IMR-90 (cell line): ENCODE results near the gene MRPS33. TPM values are rescaled to one million over a fixed set of nuclear protein-coding genes. Genes with fewer than 3 reads are reported as not detected.

ENCODE experiments used
- ATAC-seq: fragments of 200-7000 bp; cut with Tn5 transposase; 2 replicates; pipeline ENCODE4 v1.9.1; 2020; ENCODE audit warnings: low read depth, mild to moderate bottlenecking, moderate library complexity
- BruUV-seq: library from RNA; stranded (reverse); fragments of 400-500 nt; replicated peaks from 2 replicates; lab custom pipeline; 2021; lab: Mats Ljungman, UMichigan
- CTCF ChIA-PET: fragments of 300-600 bp; formaldehyde crosslinking; extraction: SDS; loops from one replicate; lab custom pipeline; 2021; ENCODE audit warnings: antibody characterized with exemption; lab: Yijun Ruan, JAX
- POLR2A ChIA-PET: fragments of 300-600 bp; sonication (Branson Sonifier 250); formaldehyde crosslinking; loops from one replicate; lab custom pipeline; 2022; ENCODE audit warnings: antibody characterized with exemption; ENCODE audit not compliant: unreplicated experiment; lab: Charles Lee
- DNase-seq: peaks from one replicate; pipeline ENCODE4 v3.0.0; 2013
- H2AFZ ChIP-seq: replicated peaks from 2 replicates; pipeline ENCODE3; 2013; ENCODE audit warnings: low read length, mild to moderate bottlenecking; ENCODE audit not compliant: poor library complexity
- H2AK5ac ChIP-seq: 2 replicates; pipeline ENCODE4 v1.6.1; 2013; ENCODE audit warnings: low read depth, low read length, inconsistent platforms
- H2AK9ac ChIP-seq: replicated peaks from 2 replicates; pipeline ENCODE3; 2013; ENCODE audit warnings: mild to moderate bottlenecking, low read depth, low read length, moderate library complexity; ENCODE audit not compliant: poor library complexity
- H2BK120ac ChIP-seq: 2 replicates; pipeline ENCODE4 v1.6.1; 2013; ENCODE audit warnings: low read depth, low read length, inconsistent platforms
- H2BK15ac ChIP-seq: 3 replicates; pipeline ENCODE4 v1.6.1; 2013; ENCODE audit warnings: low read depth, low read length, inconsistent platforms
- H2BK20ac ChIP-seq: 2 replicates; pipeline ENCODE4 v1.6.1; 2013; ENCODE audit warnings: low read depth, mild to moderate bottlenecking, inconsistent platforms, low read length, moderate library complexity
- H2BK5ac ChIP-seq: 2 replicates; pipeline ENCODE4 v1.6.1; 2013; ENCODE audit warnings: mild to moderate bottlenecking, low read depth, low read length, inconsistent platforms; ENCODE audit not compliant: poor library complexity, severe bottlenecking
- H3K14ac ChIP-seq: replicated peaks from 2 replicates; pipeline ENCODE4 v1.6.1; 2013; ENCODE audit warnings: low read depth, low read length, inconsistent platforms
- H3K18ac ChIP-seq: 2 replicates; pipeline ENCODE4 v1.6.1; 2013; ENCODE audit warnings: low read depth, low read length, control low read depth
- H3K23ac ChIP-seq: 2 replicates; pipeline ENCODE4 v1.6.1; 2013; ENCODE audit warnings: low read depth, low read length, inconsistent platforms
- H3K27ac ChIP-seq: 2 replicates; pipeline ENCODE4 v1.5.1; 2013; ENCODE audit warnings: mild to moderate bottlenecking, control low read depth, low read length; ENCODE audit not compliant: insufficient read depth
- H3K27me3 ChIP-seq: 2 replicates; pipeline ENCODE4 v1.6.1; 2013; ENCODE audit warnings: low read length; ENCODE audit not compliant: control insufficient read depth, insufficient read depth
- H3K36me3 ChIP-seq: 2 replicates; pipeline ENCODE4 v1.6.1; 2013; ENCODE audit warnings: low read length, mixed read lengths; ENCODE audit not compliant: control insufficient read depth, insufficient read depth
- H3K4ac ChIP-seq: 2 replicates; pipeline ENCODE4 v1.6.1; 2013; ENCODE audit warnings: low read depth, low read length, inconsistent platforms
- H3K4me1 ChIP-seq: 2 replicates; pipeline ENCODE4 v1.6.1; 2013; ENCODE audit warnings: low read length, mixed read lengths; ENCODE audit not compliant: control insufficient read depth, insufficient read depth
- H3K4me2 ChIP-seq: 2 replicates; pipeline ENCODE4 v1.6.1; 2013; ENCODE audit warnings: low read depth, mild to moderate bottlenecking, control low read depth, low read length, moderate library complexity
- H3K4me3 ChIP-seq: 2 replicates; pipeline ENCODE4 v1.5.1; 2013; ENCODE audit warnings: low read depth, mild to moderate bottlenecking, control low read depth, low read length, moderate library complexity; ENCODE audit not compliant: insufficient read depth
- H3K56ac ChIP-seq: 2 replicates; pipeline ENCODE4 v1.6.1; 2013; ENCODE audit warnings: low read length, inconsistent platforms; ENCODE audit not compliant: insufficient read depth; ENCODE audit errors: extremely low read depth
- H3K79me1 ChIP-seq, 2 experiments: 2 replicates each; pipeline ENCODE4 v1.6.1; 2013; ENCODE audit warnings: low read length in 2 of 2, inconsistent platforms in 1 of 2, low read depth in 1 of 2
- H3K9ac ChIP-seq: 2 replicates; pipeline ENCODE4 v1.6.1; 2013; ENCODE audit warnings: low read depth, low read length, control low read depth
- H3K9me1 ChIP-seq: 2 replicates; pipeline ENCODE4 v1.6.1; 2013; ENCODE audit warnings: low read length, inconsistent platforms; ENCODE audit not compliant: insufficient read depth
- H3K9me3 ChIP-seq: 2 replicates; pipeline ENCODE4 v1.6.1; 2013; ENCODE audit warnings: low read length; ENCODE audit not compliant: control insufficient read depth, insufficient read depth
- H4K20me1 ChIP-seq: 2 replicates; pipeline ENCODE4 v1.6.1; 2013; ENCODE audit warnings: low read length, inconsistent platforms; ENCODE audit not compliant: insufficient read depth
- H4K5ac ChIP-seq: 2 replicates; pipeline ENCODE4 v1.6.1; 2013; ENCODE audit warnings: mild to moderate bottlenecking, low read depth, low read length, control low read depth
- H4K8ac ChIP-seq, 2 experiments: 2 replicates each; pipeline ENCODE4 v1.6.1; 2013; ENCODE audit warnings: low read depth in 2 of 2, low read length in 2 of 2, control low read depth in 1 of 2, inconsistent platforms in 1 of 2
- H4K91ac ChIP-seq: 2 replicates; pipeline ENCODE4 v1.6.1; 2013; ENCODE audit warnings: low read depth, low read length, inconsistent platforms; ENCODE audit not compliant: insufficient read depth
- CEBPB ChIP-seq: IDR thresholded peaks from 2 replicates; pipeline ENCODE4 v1.6.1; 2012; ENCODE audit warnings: low read depth, low read length, improper control_type of control experiment
- CHD1 ChIP-seq: IDR thresholded peaks from 2 replicates; pipeline ENCODE4 v1.6.1; 2012; ENCODE audit warnings: low read depth, low read length, improper control_type of control experiment
- ELK1 ChIP-seq: fragments of 150-350 bp; IDR thresholded peaks from 2 replicates; pipeline ENCODE4 v1.6.1; 2016; ENCODE audit warnings: low read depth, mild to moderate bottlenecking, low read length, moderate library complexity, borderline replicate concordance
- FOS ChIP-seq: fragments of 150-350 bp; IDR thresholded peaks from 2 replicates; pipeline ENCODE4 v1.6.1; 2016; ENCODE audit warnings: low read depth, low read length
- NFE2L2 ChIP-seq: fragments of 150-350 bp; IDR thresholded peaks from 2 replicates; pipeline ENCODE4 v1.6.1; 2016; ENCODE audit warnings: low read depth, mild to moderate bottlenecking, low read length
- RAD21 ChIP-seq: IDR thresholded peaks from 2 replicates; pipeline ENCODE4 v1.6.1; 2012; ENCODE audit warnings: low read length, improper control_type of control experiment
- RFX5 ChIP-seq: IDR thresholded peaks from 2 replicates; pipeline ENCODE4 v1.8.0; 2012; ENCODE audit warnings: low read depth, mild to moderate bottlenecking, low read length, moderate library complexity
- WGBS, 2 experiments: methylation state at CpG; one replicate each; pipeline versions ENCODE4 v1.1.5 to v1.1.7; 2013; ENCODE audit warnings: missing lambda C conversion rate in 2 of 2; ENCODE audit not compliant: insufficient read length in 1 of 2; ENCODE audit errors: extremely low coverage in 2 of 2; 5-methylcytosine and 5-hydroxymethylcytosine counted together
- dilution Hi-C: fragments of 300-500 bp; cut with HindIII; formaldehyde crosslinking; loops from one replicate; pipeline ENCODE4 v1.14.3; 2018; ENCODE audit warnings: low sequenced_read_pairs; ENCODE audit not compliant: unreplicated experiment
- in situ Hi-C: fragments of 300-500 bp; cut with MboI; formaldehyde crosslinking; loops from 3 replicates; pipeline ENCODE4 v1.14.3; 2019; ENCODE audit warnings: low sequenced_read_pairs, inconsistent platforms, mixed read lengths
- intact Hi-C: fragments of 100-400 bp; cut with micrococcal nuclease; formaldehyde crosslinking; loops from 2 replicates; pipeline ENCODE4 v1.10.0; 2022
- polyA plus RNA-seq, 3 experiments: library from polyadenylated mRNA; depleted of rRNA; stranded (reverse); fragments of >200 nt; gene quantifications; 2 replicates each; pipeline ENCODE4 v1.2.3, GENCODE V29; 2012; ENCODE audit warnings: low replicate concordance in 1 of 3
- total RNA-seq: library from RNA; depleted of rRNA; stranded (reverse); fragments of >200 nt; gene quantifications from 2 replicates; pipeline ENCODE4 v1.2.3, GENCODE V29; 2012

The MRPS33 gene
- total and polyA plus RNA-seq, 2 of the 4 experiments (the other 2 are of a cell fraction): 14.5 to 33.8 TPM

- no peak for TF ChIP-seq RFX5
- no peak for TF ChIP-seq RAD21
These were observed 41.6 kb downstream of the MRPS33 start (continued) for GRCh38 chr7:140972876-140973829.

- H2AFZ ChIP-seq: no peak overlapping the region
- no peak overlapping the region for H3K23ac ChIP-seq
- no peaks in the 10 kb centered on the region for H3K9me1 ChIP-seq
- intact Hi-C loops: no loop called here
- no peak overlapping the region for H2BK15ac ChIP-seq
- no peak overlapping the region for H3K4me3 ChIP-seq
- no peak overlapping the region for H4K5ac ChIP-seq
- BruUV-seq: no TSS peak
- H3K27ac ChIP-seq: no peak overlapping the region
- H3K4ac ChIP-seq: no peak overlapping the region
- no CpG with 5 or more reads among the region's 2 CpGs for WGBS, 2 experiments
- H4K8ac ChIP-seq: no peak overlapping the region
- no peaks in the 10 kb centered on the region for H3K36me3 ChIP-seq
- dilution Hi-C loops: no loop called here
- H2BK20ac ChIP-seq: no peak overlapping the region
- no peak overlapping the region for H2BK5ac ChIP-seq
- H3K4me2 ChIP-seq: no peak overlapping the region
- no peaks in the 10 kb centered on the region for H3K27me3 ChIP-seq
- H3K79me1 ChIP-seq: no peaks in the 10 kb centered on the region
- H2AK9ac ChIP-seq: no peak overlapping the region
- DNase-seq: no peak
- no peaks in the 10 kb centered on the region for H3K4me1 ChIP-seq
- no peak overlapping the region for H3K14ac ChIP-seq
- no peak overlapping the region for H3K18ac ChIP-seq
- no peak overlapping the region for H4K91ac ChIP-seq
- H3K9ac ChIP-seq: no peak overlapping the region
- ChIA-PET POLR2A (no interaction called here), CTCF (interaction anchor here (0.7 to 0.8 kb wide), 2 partner anchors 33 to 494 kb away, joined by 3 read pairs; no protein-coding TSS in a partner anchor)
- in situ Hi-C loops: no loop called here
- TF ChIP-seq ELK1 (no peak), NFE2L2 (no peak), CEBPB (no peak), FOS (no peak), CHD1 (no peak)
- H3K56ac ChIP-seq: no peak overlapping the region
- ATAC-seq: no peak
- no peaks in the 10 kb centered on the region for H4K20me1 ChIP-seq
- no peak overlapping the region for H2AK5ac ChIP-seq
- no peak overlapping the region for H2BK120ac ChIP-seq
- H3K9me3 ChIP-seq: no peaks in the 10 kb centered on the region
These were observed 42.4 kb downstream of the MRPS33 start for GRCh38 chr7:140972344-140972743.
